Heart left ventricle (tissue), 13 donors: ENCODE data around the gene ABCA10.

Experiments used
- CTCF ChIP-seq, 12 donors: fragments of 200-600 bp; sonication (generic) in 4 of 12; IDR thresholded peaks; one replicate each; pipeline versions ENCODE4 v1.5.0 to v1.8.0; 2018 to 2022; ENCODE audit warnings: antibody characterized with exemption in 12 of 12, mild to moderate bottlenecking in 5 of 12
- POLR2A ChIP-seq, 2 donors: fragments of 450-650 bp; IDR thresholded peaks; one replicate each; pipeline ENCODE4 v1.6.1; 2017; ENCODE audit warnings: antibody characterized with exemption in 2 of 2, mild to moderate bottlenecking in 2 of 2, moderate library complexity in 2 of 2
- donor health status: ischemic (EF 13 %, LVEDD 7.1; RV severe dilation, severe dysfunction).
- donor health status: DM: no; HTN: yes; CAD: no.
- donor health status: DM: no; HTN: no; CAD: no.
- donor health status: ischemic (EF 25% LVEDD 6.9; RV normal size, moderate dysfunction).
- donor health status: ischemic (EF 25% LVEDD 5.7; RV mildly dilated, moderate dysfunction).
- donor health status: ischemic (EF 35%, LVEDD 5.7; RV mildly dilated, moderate dysfunction).
- donor health status: nonischemic (EF 11% LVEDD 7.7; RV severe dilation, severe dysfunction).
- donor health status: DM: yes; HTN: yes; CAD: no.
- donor health status: PGD.
- donor health status: ischemic (EF 29% LVEDD 5.4; RV normal size, mild dysfunction).
- donor health status: nonischemic (EF 23%, LVEDD 6.1; RV moderate dilation, normal function).

- TF ChIP-seq CTCF (IDR thresholded peaks at IDR 0.05), result no peak
- no peak for TF ChIP-seq POLR2A (IDR thresholded peaks at IDR 0.05)
Measured at GRCh38 chr17:69130627-69131296, 97.9 kb downstream of the ABCA10 start.
